ENCODE measurements around the gene AOC3.
"Not testable (repeated sequence)": the region's sequence is repeated elsewhere in the genome, so short reads cannot be mapped to it uniquely, and the experiment has no call there.

- TF ChIP-seq POLR2A, CTCF, EP300 (IDR thresholded peaks at IDR 0.05): not testable (repeated sequence)
These were observed 30.7 kb downstream of the AOC3 start for GRCh38 chr17:42881706-42882105.
